ENCODE data around the gene RPS15A.
"Not testable (repeated sequence)": the region's sequence is repeated elsewhere in the genome, so short reads cannot be mapped to it uniquely, and the experiment has no call there.

RPS15A gene

GRCh38 chr16:18796377-18796776, 6.2 kb upstream of the RPS15A start:
- DNase-seq (ENCODE audit: low read depth) = no peak

GRCh38 chr16:18792836-18793433, 2.8 kb upstream of the RPS15A start:
- DNase-seq (ENCODE audit: low read depth) = no peak

GRCh38 chr16:18789515-18789849, 652 bp downstream of the RPS15A start:
- DNase-seq (ENCODE audit: low read depth) = no peak

- no peak for DNase-seq (ENCODE audit: low read depth)
Observed at GRCh38 chr16:18788828-18789514, 1.2 kb downstream of the RPS15A start.

- no peak for DNase-seq (ENCODE audit: low read depth)
Observed at GRCh38 chr16:18784917-18785623, 5.1 kb downstream of the RPS15A start.

GRCh38 chr16:18783430-18784341, 6.4 kb downstream of the RPS15A start:
- DNase-seq (ENCODE audit: low read depth) = no peak

GRCh38 chr16:18782697-18783429, 7.3 kb downstream of the RPS15A start:
- DNase-seq (ENCODE audit: low read depth) = no peak

GRCh38 chr16:18781232-18781631, 8.9 kb downstream of the RPS15A start:
- DNase-seq (ENCODE audit: low read depth) = not testable (repeated sequence)

GRCh38 chr16:18780460-18781026, 9.6 kb downstream of the RPS15A start:
- not testable (repeated sequence) for DNase-seq (ENCODE audit: low read depth)

- not testable (repeated sequence) for DNase-seq (ENCODE audit: low read depth)
Observed at GRCh38 chr16:18777664-18778063, 12.5 kb downstream of the RPS15A start.

- not testable (repeated sequence) for DNase-seq (ENCODE audit: low read depth)
Observed at GRCh38 chr16:18776334-18776733, 13.8 kb downstream of the RPS15A start.

GRCh38 chr16:18774651-18775050, 15.5 kb downstream of the RPS15A start:
- not testable (repeated sequence) for DNase-seq (ENCODE audit: low read depth)

GRCh38 chr16:18772171-18772570, 18.0 kb downstream of the RPS15A start:
- DNase-seq (ENCODE audit: low read depth) = not testable (repeated sequence)

GRCh38 chr16:18770336-18770962, 19.7 kb downstream of the RPS15A start:
- not testable (repeated sequence) for DNase-seq (ENCODE audit: low read depth)

- not testable (repeated sequence) for DNase-seq (ENCODE audit: low read depth)
Observed at GRCh38 chr16:18767217-18767616, 22.9 kb downstream of the RPS15A start.

- DNase-seq (ENCODE audit: low read depth) = not testable (repeated sequence)
Observed at GRCh38 chr16:18762713-18763112, 27.4 kb downstream of the RPS15A start.

GRCh38 chr16:18759598-18760520, 30.3 kb downstream of the RPS15A start:
- DNase-seq (ENCODE audit: low read depth) = not testable (repeated sequence)

- not testable (repeated sequence) for DNase-seq (ENCODE audit: low read depth)
Observed at GRCh38 chr16:18757960-18758660, 32.0 kb downstream of the RPS15A start.

- DNase-seq (ENCODE audit: low read depth) = not testable (repeated sequence)
Observed at GRCh38 chr16:18756639-18757038, 33.5 kb downstream of the RPS15A start.

All from stromal cell of bone marrow (primary cell).